Pulmonary artery endothelial cell (primary cell): ENCODE data around the gene NUDCD2. TPM values are rescaled to one million over a fixed set of nuclear protein-coding genes. Genes with fewer than 3 reads are reported as not detected.
"Not testable (repeated sequence)": the region's sequence is repeated elsewhere in the genome, so short reads cannot be mapped to it uniquely, and the experiment has no call there.

Source experiments
- DNase-seq: peaks from one replicate; pipeline ENCODE4 v3.0.0-alpha.2; 2011; ENCODE audit warnings: low read depth, low spot score
- total RNA-seq: library from RNA; depleted of rRNA; stranded (reverse); fragments of >200 nt; gene quantifications from 2 replicates; pipeline ENCODE4 v1.2.3, GENCODE V29; 2014

NUDCD2 gene
- total RNA-seq, 1 donor from 2014 or later: 10.0 TPM

DNA sequence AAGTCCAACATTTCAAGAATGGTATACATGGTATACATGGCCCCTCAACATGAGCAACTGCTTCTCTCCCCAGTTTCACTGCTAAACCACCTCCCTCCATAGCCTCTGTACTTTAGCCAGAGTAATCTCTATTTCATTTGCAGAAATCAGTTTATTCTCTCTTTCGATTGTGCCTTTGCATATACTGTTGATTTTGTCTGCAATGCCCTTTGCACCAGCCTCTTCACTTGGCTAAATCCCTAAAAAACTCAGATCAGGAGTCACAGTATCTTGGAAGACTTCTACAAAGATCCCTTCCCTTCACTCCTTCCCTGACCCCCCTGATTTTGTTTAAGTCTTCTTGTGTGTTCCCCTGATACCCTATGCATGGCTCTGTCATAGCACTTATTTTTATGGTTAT is 27.4 kb downstream of the NUDCD2 start:
- DNase-seq: no peak

GRCh38 chr5:163426128-163426527 is 33.8 kb downstream of the NUDCD2 start:
- not testable (repeated sequence) for DNase-seq

- DNase-seq: no peak
Observed at GRCh38 chr5:163424836-163425235, 35.1 kb downstream of the NUDCD2 start.

DNA sequence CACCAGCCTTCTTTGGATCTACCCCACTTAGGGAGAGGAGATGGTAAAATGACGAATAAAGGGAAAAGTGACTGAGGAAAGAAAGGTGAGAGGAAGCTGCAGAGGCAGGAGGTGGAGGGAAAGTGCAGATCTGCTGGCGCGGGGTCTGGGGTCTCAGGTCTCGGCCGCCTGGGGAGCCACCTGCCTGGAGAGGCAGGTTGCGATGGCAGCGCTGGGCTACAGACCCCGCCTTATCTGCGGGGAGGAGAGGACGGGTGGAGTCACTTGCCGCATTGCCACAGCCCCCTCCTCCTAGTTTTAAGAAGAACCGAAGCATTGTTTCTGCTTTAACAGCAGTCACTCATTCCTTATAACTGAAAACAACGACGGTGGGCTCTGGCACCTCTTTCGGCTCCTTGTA is 44.2 kb downstream of the NUDCD2 start:
- not testable (repeated sequence) for DNase-seq

GRCh38 chr5:163410505-163410904 is 49.4 kb downstream of the NUDCD2 start:
- no peak for DNase-seq

GRCh38 chr5:163409384-163409783 is 50.5 kb downstream of the NUDCD2 start:
- DNase-seq: no peak

DNA sequence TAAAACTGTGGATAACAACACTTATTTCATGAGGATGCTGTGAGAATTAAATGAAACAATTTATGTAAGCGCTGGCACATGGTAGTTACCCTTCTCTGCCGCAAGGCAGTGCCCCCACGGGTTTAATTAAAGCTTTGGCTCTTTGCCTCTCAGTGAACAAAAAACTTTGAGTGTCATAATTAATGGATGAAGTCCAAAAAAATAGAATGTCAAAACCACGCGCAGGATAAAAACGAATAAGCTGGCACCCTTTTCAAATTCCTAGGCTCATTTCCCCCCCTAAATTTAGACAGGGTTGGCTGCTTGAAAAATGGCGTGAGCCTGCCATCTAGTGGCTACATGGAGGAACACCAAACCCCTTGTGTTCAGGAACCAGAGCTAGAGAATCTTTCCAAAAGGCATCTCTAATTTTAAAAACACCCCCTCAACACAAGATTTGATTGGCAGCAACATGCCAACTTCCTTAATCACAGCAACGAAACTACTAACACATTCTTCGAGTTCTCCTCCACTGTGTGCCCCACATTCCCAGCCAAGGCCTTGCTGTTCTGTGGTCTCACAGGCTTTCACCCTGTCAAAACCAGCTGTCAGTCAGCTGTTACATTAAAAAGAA is 51.5 kb downstream of the NUDCD2 start:
- DNase-seq: peak; percentile 17

DNA sequence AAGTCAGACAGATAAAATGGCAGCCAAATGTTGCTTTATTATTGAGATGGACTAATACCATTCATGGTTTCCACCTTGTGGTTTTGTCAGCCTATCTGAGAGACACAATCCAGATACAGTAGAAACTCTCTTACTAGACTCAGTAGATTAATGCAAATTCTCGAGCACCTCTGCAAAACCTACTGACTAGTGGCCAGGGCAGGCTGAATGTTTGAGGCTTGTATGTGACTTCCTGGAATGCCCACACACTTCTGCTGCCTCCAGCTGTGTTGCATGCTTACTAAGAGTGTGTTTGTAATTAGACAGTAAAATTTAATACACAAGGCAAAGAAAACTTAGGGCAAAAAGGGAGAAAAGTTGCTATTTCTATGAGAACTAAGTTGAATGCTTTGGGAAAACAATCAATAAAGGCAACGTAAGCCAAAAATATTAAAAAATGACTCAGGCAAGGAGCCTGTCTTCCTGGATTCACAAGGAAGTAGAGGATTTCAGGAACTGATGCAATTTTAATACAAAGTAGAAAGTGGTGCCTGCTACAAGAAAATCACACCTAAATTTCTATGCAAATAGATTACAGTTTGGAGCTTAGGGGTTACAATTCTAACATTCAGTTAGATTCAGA is 52.8 kb downstream of the NUDCD2 start:
- DNase-seq: no peak

GRCh38 chr5:163404364-163405173 is 55.3 kb downstream of the NUDCD2 start:
- DNase-seq: no peak

DNA sequence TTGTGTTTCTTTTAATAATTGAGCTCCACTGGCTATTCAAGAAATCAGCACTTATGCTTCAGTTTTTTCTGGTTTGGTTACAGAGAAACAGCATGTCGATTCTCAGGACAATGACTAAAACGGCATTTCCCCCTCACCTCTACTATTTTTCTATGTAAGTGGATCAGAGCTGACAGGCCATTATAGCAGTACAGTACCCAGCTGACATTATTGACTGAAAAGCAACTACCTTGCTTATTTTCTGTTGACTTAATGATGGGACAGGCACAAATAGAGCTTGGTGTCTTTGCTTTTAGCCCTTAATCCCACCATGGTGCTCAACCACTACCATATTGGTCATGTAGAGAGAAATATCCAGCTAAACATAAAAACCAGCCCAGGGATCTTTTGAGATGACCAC is 57.9 kb downstream of the NUDCD2 start:
- DNase-seq: no peak

GRCh38 chr5:163401271-163401670 is 58.6 kb downstream of the NUDCD2 start:
- no peak for DNase-seq

DNA sequence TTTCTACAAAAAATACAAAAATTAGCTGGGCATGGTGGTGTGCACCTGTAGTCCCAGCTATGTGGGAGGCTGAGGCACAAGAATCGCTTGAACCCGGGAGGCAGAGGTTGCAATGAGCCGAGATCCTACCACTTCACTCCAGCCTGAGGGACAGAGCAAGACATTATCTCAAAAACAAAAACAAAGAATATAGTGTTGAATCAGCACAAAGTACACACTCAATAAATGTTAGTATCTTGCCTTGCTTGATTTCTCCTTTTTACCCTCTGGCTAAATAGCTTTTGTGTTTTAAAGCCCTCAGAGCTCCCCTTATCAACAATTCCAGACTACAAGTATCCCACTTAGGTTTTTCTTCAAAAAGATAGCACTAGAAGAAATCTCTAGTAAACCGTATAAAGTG is 60.0 kb downstream of the NUDCD2 start:
- DNase-seq: no peak

GRCh38 chr5:163397354-163397753 is 62.5 kb downstream of the NUDCD2 start:
- DNase-seq: no peak

DNA sequence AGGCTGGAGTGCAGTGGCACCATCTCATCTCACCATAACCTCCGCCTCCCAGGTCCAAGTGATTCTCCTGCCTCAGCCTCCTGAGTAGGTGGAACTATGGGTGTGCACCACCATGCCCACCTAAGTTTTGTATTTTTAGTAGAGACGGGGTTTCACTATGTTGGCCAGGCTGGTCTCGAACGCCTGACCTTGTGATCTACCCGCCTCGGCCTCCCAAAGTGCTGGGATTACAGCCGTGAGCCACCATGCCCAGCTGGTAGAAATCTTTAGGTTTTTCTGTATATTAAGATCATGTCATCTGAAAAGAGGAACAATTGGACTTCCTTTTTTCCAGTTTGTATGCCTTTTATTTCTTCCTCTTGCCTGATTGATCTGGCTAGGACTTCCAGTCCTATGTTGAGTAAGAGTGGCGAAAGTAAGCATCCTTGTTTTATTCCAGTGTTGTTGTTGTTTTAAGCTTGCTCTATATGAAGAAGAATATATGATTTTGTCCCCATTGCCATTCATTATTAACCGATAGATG is 63.0 kb downstream of the NUDCD2 start:
- DNase-seq: not testable (repeated sequence)

Other genes with a start within 250 kb of the NUDCD2 start
- 309 and 454 TPM in 2 replicates for gene CCNG1, start 22.5 kb downstream of the NUDCD2 start, total RNA-seq
- 17.9 and 59.8 TPM in 2 replicates for gene HMMR, start 530 bp upstream of the NUDCD2 start, total RNA-seq
- gene MAT2B, start 45.5 kb upstream of the NUDCD2 start, total RNA-seq: 97.7 and 156 TPM in 2 replicates